Astrocyte (in vitro differentiated cells and primary cell): ENCODE results near the gene CCDC90B.

Source experiments
- EZH2 ChIP-seq: IDR thresholded peaks from 2 replicates; pipeline ENCODE4 v1.6.1; 2012; ENCODE audit warnings: mild to moderate bottlenecking, low read length, inconsistent platforms; ENCODE audit not compliant: insufficient read depth
- TF ChIP-seq, protein P1 (sequence below): IDR thresholded peaks from 2 replicates; pipeline ENCODE4 v1.5.1; 2011; ENCODE audit warnings: low read depth, mild to moderate bottlenecking, inconsistent platforms, low read length, moderate library complexity; ENCODE audit not compliant: insufficient read depth

DNA sequence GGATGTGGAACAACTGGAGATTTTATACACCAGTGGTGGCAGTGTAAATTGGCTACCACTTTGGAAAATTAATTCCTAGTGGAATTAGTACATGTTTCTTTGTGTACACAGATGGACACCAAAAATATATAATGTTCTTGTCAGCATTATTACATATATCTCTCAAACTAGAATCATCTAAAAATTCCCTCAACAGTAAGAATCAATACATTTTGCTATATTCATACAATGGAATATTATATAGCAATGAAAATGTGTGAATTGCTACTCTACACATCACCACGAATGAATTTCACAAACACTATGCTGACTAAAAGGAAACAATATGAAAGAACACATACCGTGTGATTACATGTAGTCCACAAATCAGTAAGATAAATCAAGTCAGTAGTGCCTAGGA is 33.9 kb downstream of the CCDC90B start:
- TF ChIP-seq, protein P1, sequence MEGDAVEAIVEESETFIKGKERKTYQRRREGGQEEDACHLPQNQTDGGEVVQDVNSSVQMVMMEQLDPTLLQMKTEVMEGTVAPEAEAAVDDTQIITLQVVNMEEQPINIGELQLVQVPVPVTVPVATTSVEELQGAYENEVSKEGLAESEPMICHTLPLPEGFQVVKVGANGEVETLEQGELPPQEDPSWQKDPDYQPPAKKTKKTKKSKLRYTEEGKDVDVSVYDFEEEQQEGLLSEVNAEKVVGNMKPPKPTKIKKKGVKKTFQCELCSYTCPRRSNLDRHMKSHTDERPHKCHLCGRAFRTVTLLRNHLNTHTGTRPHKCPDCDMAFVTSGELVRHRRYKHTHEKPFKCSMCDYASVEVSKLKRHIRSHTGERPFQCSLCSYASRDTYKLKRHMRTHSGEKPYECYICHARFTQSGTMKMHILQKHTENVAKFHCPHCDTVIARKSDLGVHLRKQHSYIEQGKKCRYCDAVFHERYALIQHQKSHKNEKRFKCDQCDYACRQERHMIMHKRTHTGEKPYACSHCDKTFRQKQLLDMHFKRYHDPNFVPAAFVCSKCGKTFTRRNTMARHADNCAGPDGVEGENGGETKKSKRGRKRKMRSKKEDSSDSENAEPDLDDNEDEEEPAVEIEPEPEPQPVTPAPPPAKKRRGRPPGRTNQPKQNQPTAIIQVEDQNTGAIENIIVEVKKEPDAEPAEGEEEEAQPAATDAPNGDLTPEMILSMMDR: no peak
- no peak for TF ChIP-seq EZH2
